Measurements from ENCODE around the gene SARS1. TPM values are rescaled to one million over a fixed set of nuclear protein-coding genes. Genes with fewer than 3 reads are reported as not detected.

Gene SARS1
- total RNA-seq, 1 experiment from 2014 or later: 173 TPM

- no peak for DNase-seq (ENCODE audit: low read depth)
Measured at GRCh38 chr1:109259674-109260557, 46.2 kb downstream of the SARS1 start.

GRCh38 chr1:109261006-109261405 lies 47.3 kb downstream of the SARS1 start:
- DNase-seq (ENCODE audit: low read depth): no peak

GRCh38 chr1:109261578-109261977 lies 47.9 kb downstream of the SARS1 start:
- DNase-seq (ENCODE audit: low read depth): no peak

GRCh38 chr1:109262231-109263055 lies 48.7 kb downstream of the SARS1 start:
- DNase-seq (ENCODE audit: low read depth): no peak

- DNase-seq (ENCODE audit: low read depth): no peak
Measured at GRCh38 chr1:109263234-109263596, 49.5 kb downstream of the SARS1 start.

GRCh38 chr1:109263597-109264378 lies 50.1 kb downstream of the SARS1 start:
- peak; percentile 83 for DNase-seq (ENCODE audit: low read depth)

GRCh38 chr1:109264379-109264755 lies 50.6 kb downstream of the SARS1 start:
- DNase-seq (ENCODE audit: low read depth): no peak

GRCh38 chr1:109265016-109265415 lies 51.3 kb downstream of the SARS1 start:
- DNase-seq (ENCODE audit: low read depth): no peak

- DNase-seq (ENCODE audit: low read depth): no peak
Measured at GRCh38 chr1:109265741-109266330, 52.1 kb downstream of the SARS1 start.

GRCh38 chr1:109266965-109267364 lies 53.2 kb downstream of the SARS1 start:
- DNase-seq (ENCODE audit: low read depth): peak; percentile 79

- no peak for DNase-seq (ENCODE audit: low read depth)
Measured at GRCh38 chr1:109267743-109268300, 54.1 kb downstream of the SARS1 start.

GRCh38 chr1:109268431-109269211 lies 54.9 kb downstream of the SARS1 start:
- DNase-seq (ENCODE audit: low read depth): no peak

- no peak for DNase-seq (ENCODE audit: low read depth)
Measured at GRCh38 chr1:109269212-109269980, 55.7 kb downstream of the SARS1 start.

- DNase-seq (ENCODE audit: low read depth): no peak
Measured at GRCh38 chr1:109269981-109270622, 56.4 kb downstream of the SARS1 start.

- no peak for DNase-seq (ENCODE audit: low read depth)
Measured at GRCh38 chr1:109270623-109271317, 57.1 kb downstream of the SARS1 start.

- no peak for DNase-seq (ENCODE audit: low read depth)
Measured at GRCh38 chr1:109271458-109271857, 57.7 kb downstream of the SARS1 start.

- DNase-seq (ENCODE audit: low read depth): no peak
Measured at GRCh38 chr1:109272021-109272799, 58.5 kb downstream of the SARS1 start.

Measured in HT1080 (cell line).